LNCAP (cell line): ENCODE data around the gene GRIK4.

Source experiments
- TF ChIP-seq, protein P1 (sequence below): fragments of 450-650 bp; IDR thresholded peaks from 2 replicates; pipeline ENCODE4 v1.5.1; 2017; ENCODE audit warnings: mild to moderate bottlenecking

GRIK4 gene

DNA sequence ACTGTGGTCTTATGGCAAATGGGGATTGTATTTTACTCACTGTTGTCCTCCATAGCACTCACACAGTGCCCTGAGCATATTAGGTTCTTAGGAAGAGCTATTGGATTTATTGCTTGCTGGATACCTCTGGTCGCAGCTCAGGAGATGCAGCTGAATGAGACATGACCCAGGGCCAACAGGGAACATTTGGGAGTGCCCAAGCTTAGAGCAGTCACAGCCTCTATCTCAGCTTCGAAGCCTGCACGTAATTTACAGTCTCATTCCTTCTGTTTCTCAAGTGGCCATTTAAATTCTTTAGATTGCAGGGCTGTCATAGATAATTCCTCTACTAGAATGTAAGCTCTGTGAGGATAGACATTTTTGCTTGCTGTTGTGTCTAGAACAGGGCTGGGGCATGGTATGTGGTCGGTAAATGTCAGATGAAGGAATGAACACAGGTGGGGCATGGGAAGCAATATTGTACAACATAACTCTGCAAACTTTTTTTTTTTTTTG lies 192.8 kb downstream of the GRIK4 start:
- TF ChIP-seq, protein P1, sequence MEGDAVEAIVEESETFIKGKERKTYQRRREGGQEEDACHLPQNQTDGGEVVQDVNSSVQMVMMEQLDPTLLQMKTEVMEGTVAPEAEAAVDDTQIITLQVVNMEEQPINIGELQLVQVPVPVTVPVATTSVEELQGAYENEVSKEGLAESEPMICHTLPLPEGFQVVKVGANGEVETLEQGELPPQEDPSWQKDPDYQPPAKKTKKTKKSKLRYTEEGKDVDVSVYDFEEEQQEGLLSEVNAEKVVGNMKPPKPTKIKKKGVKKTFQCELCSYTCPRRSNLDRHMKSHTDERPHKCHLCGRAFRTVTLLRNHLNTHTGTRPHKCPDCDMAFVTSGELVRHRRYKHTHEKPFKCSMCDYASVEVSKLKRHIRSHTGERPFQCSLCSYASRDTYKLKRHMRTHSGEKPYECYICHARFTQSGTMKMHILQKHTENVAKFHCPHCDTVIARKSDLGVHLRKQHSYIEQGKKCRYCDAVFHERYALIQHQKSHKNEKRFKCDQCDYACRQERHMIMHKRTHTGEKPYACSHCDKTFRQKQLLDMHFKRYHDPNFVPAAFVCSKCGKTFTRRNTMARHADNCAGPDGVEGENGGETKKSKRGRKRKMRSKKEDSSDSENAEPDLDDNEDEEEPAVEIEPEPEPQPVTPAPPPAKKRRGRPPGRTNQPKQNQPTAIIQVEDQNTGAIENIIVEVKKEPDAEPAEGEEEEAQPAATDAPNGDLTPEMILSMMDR = no peak

DNA sequence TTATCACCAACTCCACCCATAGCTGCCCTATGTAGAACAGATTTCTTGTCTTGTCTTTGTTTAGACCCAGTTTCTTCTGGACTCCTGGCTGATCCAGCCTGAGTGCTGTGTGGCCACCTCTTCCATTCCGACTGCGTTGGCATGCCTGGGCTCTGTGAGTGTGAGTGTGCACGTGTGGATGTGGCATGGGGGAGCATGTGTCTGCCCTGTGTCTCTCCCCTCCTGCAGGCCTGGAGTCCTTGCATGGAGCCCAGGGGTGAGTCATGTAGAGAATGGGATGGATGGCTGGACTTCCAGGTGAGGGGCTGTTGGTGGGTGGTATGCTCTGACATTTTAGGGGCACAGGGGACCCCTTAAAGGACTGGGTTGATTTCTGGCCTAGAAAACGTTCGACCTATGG lies 194.7 kb downstream of the GRIK4 start:
- TF ChIP-seq, protein P1 = no peak

DNA sequence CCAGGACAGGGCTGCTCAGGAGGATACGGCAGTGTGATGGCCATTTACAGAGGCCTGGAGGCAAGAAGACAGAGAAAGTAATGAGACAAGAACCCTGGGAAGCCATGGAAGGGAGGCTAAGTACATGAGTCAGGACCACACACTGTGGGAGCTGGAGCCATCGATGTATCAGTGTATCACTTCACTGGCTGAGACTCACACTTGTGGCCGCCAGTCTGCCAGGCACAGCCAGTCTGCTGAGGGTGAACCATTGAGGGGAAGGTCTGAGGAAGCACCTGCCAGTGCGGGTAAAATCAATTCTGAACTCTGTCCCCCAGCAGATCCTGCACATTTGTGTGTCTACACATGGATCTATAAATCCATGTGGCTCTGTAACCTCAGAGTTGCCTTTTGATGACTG lies 195.6 kb downstream of the GRIK4 start:
- TF ChIP-seq, protein P1 = no peak

DNA sequence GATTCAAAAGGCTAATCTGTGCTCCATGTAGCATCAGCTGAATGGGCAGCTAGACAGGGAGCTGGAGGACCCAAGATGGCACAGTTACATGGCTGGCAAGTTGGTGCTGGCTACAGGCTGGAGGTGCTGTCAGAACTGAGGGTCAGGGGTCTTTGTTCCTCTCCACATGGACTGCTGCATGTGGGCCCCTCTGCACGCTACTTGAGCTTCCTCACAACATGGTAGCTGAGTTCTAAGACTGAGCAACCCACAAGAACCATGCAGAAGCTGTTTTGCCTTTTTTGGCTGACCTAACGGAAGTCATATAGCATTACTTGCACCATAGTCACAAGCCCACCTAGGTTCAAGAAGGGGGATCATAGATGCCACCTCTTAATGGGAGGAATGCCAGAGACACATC lies 196.1 kb downstream of the GRIK4 start:
- TF ChIP-seq, protein P1 = no peak

DNA sequence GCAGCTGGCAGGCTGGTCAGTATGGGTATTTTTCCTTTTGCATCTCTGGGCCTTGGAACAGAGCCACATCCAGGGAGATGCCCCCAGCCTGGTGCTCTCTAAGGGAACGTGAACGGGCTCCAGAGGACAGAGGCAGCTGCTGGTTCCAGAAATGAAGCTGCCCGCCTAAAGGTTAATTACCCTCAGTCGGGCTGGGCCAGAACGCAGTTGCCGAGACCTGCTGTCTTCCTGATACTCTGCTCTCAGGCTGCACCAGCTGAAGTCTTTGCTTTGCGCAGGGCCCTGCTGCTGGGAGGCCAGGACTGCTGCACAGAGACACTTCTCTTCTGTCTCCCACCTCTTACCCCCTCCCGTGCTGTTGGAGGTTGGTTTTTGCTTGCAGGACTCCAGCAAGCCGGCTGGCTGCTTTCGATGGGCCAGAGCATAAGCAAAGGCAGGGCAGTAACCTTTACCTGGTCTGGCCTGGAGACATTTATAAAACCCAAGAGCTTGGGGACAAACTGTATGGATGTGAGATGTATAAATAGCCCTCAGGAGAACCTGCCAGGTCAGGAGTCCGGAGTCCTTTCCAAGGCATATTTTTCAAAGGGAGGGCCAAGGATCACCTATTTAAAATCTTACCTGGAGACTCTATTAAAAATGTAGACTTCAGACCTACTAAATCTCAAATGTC lies 197.1 kb downstream of the GRIK4 start:
- TF ChIP-seq, protein P1 = no peak

DNA sequence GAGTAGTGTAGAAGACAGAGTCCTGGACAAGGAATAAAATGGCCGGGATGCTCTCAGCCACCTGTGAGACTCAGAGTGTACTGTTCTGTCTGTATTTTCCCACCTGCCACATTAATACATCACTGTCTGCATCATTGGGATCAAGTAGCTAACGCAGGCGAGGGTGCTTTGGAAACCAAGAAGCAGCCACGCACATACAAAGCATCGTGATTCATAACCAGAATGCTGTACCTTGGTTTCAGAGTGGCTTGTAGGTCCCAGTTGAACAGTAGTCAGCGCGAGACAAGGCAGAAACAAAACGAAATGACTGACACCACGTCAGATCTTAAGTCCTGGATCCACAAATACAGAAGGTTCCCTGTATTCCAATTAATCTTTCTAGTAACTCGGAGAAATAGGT lies 198.3 kb downstream of the GRIK4 start:
- TF ChIP-seq, protein P1 = no peak

DNA sequence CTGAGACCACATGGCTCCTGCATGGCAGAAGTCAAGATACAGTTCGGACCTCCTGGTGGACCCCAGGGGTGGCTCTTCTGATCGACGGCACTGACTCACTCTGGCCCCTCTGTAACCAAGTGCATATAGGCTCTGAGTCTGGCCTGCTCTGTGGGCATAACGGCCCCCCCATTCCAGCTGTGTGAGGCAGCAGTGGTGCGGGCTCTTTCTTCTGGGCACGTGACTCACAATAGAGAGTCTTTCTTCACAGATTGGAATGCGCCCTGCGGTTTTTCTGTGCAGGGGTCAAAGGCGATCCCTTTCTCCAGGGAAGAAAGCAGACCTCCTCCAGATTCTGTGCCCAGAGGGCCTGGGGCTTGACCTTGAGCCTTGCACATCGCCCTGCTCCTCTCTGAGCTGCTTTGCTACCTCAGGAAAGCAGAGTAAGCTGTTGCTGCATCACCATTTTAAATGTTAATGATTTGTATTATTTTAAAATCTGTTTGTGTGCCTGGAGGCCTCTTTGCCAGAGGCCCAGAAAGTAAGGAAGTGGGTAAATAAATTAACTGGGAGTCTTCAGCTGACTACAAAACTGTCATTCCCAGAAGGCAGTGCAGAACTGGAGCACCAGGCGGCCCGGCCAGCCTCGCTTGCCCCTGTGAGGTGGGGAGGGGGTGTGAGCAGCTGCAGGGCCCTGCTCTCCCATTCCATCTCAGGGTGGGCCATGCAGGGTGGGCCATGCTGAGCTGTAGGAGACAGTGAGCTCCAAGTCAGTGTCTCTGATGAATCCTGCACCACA lies 199.0 kb downstream of the GRIK4 start:
- TF ChIP-seq, protein P1 = no peak
